ENCODE data around the gene MC1R. TPM values are rescaled to one million over a fixed set of nuclear protein-coding genes. Genes with fewer than 3 reads are reported as not detected.

The MC1R gene
- total and polyA plus RNA-seq, 2 of the 8 experiments (the other 6 are each of a cell fraction or from before 2014, with no cell fraction given) = 2.2 to 2.9 TPM

GRCh38 chr16:89898201-89898967 lies 20.3 kb upstream of the MC1R start (continued):
- TF ChIP-seq EZH2 (IDR thresholded peaks at IDR 0.05; ENCODE audit: low read depth, low read length, severe bottlenecking) (no peak), RNF2 (IDR thresholded peaks at IDR 0.05; ENCODE audit: borderline replicate concordance, low read depth, low read length, missing control alignments, poor library complexity, severe bottlenecking) (no peak)
